KMS-11 (cell line): Measurements from ENCODE around the gene ZSCAN32.

Source experiments
- H2AFZ ChIP-seq: fragments of 200-600 bp; sonication (generic); 2 replicates; pipeline ENCODE4 v1.6.1; 2016; ENCODE audit warnings: antibody characterized with exemption, mixed run types, low read depth
- H3K27ac ChIP-seq: fragments of 200-600 bp; sonication (generic); 2 replicates; pipeline ENCODE4 v1.6.1; 2016; ENCODE audit warnings: mild to moderate bottlenecking, mixed run types
- H3K27me3 ChIP-seq: fragments of 200-600 bp; sonication (generic); 2 replicates; pipeline ENCODE4 v1.6.1; 2017; ENCODE audit warnings: mild to moderate bottlenecking, low read depth, mixed run types, moderate library complexity; ENCODE audit not compliant: insufficient read depth
- H3K36me3 ChIP-seq: fragments of 200-600 bp; sonication (generic); 2 replicates; pipeline ENCODE4 v1.6.1; 2017; ENCODE audit warnings: mild to moderate bottlenecking, mixed run types; ENCODE audit not compliant: insufficient read depth
- H3K4me1 ChIP-seq: fragments of 200-600 bp; sonication (generic); 2 replicates; pipeline ENCODE4 v1.6.1; 2016; ENCODE audit warnings: mild to moderate bottlenecking, low read depth, mixed run types; ENCODE audit not compliant: poor library complexity, severe bottlenecking
- H3K4me2 ChIP-seq: fragments of 200-600 bp; sonication (generic); 2 replicates; pipeline ENCODE4 v1.7.0; 2016; ENCODE audit warnings: mild to moderate bottlenecking, mixed run types
- H3K4me3 ChIP-seq: fragments of 200-600 bp; sonication (generic); IDR thresholded peaks from 2 replicates; pipeline ENCODE4 v1.6.1; 2017; ENCODE audit warnings: low read depth, low read length, mixed read lengths; ENCODE audit not compliant: insufficient read depth
- H3K79me2 ChIP-seq: fragments of 200-600 bp; sonication (generic); 2 replicates; pipeline ENCODE4 v1.6.1; 2016; ENCODE audit warnings: low read depth, mixed run types; ENCODE audit not compliant: insufficient read depth
- H3K9ac ChIP-seq: fragments of 200-600 bp; sonication (generic); 2 replicates; pipeline ENCODE4 v1.6.1; 2016; ENCODE audit warnings: mild to moderate bottlenecking, mixed run types
- H4K20me1 ChIP-seq: fragments of 200-600 bp; sonication (generic); 2 replicates; pipeline ENCODE4 v1.6.1; 2016; ENCODE audit warnings: mild to moderate bottlenecking, mixed run types; ENCODE audit not compliant: insufficient read depth
- CTCF ChIP-seq: fragments of 200-600 bp; sonication (generic); conservative IDR thresholded peaks from 2 replicates; pipeline ENCODE4 v1.6.1; 2017; ENCODE audit warnings: low read depth, mild to moderate bottlenecking, antibody characterized with exemption, low read length, moderate library complexity, mixed read lengths

Gene ZSCAN32

DNA sequence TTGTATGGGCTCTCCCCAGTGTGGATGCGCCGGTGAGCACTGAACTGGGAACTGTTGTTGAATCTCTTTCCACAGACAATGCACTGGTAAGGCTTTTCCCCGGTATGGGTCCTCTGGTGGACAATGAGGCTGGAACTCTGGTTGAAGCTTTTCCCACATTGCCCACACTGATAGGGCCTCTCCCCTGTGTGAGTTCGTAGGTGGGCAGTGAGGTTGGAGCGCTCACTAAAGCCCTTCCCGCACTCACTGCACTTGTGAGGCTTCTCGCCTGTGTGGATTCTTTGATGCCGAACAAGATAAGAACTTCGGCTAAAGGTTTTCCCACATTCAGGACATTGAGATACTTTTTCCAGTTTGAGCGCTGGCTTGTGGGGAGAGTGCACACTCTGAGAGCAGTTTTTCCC, 17.8 kb downstream of the ZSCAN32 start:
- Histone ChIP-seq H3K4me3 (no peak overlapping the region), H3K36me3 (peaks cover 23% of the 10 kb centered on the region; the same call in 1 of the 2 replicates), H3K27ac (no peak overlapping the region), H4K20me1 (no peaks in the 10 kb centered on the region), H3K27me3 (no peaks in the 10 kb centered on the region), H3K4me2 (no peak overlapping the region), H3K9ac (no peak overlapping the region), H2AFZ (no peak overlapping the region), H3K4me1 (no peaks in the 10 kb centered on the region), H3K79me2 (no peaks in the 10 kb centered on the region)
- TF ChIP-seq CTCF = no peak

DNA sequence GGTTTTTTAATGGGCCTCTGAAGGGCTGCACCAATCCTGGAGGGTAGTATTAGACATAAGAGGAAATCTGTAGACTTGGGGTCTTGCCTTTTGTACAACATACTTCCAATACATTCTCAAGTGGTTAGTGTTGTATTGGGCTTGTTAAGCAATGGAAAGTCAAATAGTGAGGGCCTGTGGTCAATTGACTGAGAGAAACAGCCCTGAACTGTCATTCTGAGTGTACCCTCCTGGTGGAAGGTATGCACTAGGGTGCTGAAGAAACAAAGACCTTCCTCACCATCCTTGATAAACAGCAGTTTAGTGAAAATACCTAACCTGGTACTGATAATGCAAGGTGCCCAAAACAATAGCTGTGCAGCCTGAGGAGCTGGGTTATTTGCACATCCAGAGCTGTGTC, 22.9 kb downstream of the ZSCAN32 start:
- Histone ChIP-seq H2AFZ (no peak overlapping the region), H3K9ac (no peak overlapping the region), H4K20me1 (no peaks in the 10 kb centered on the region), H3K4me2 (no peak overlapping the region), H3K4me3 (no peak overlapping the region), H3K27me3 (no peaks in the 10 kb centered on the region), H3K79me2 (no peaks in the 10 kb centered on the region), H3K27ac (no peak overlapping the region), H3K36me3 (peaks cover 5% of the 10 kb centered on the region; the same call in 1 of the 2 replicates), H3K4me1 (no peaks in the 10 kb centered on the region)
- no peak for TF ChIP-seq CTCF

GRCh38 chr16:3375680-3376079, 25.1 kb downstream of the ZSCAN32 start:
- no peak overlapping the region for H3K4me2 ChIP-seq
- no peaks in the 10 kb centered on the region for H3K79me2 ChIP-seq
- no peaks in the 10 kb centered on the region for H3K4me1 ChIP-seq
- H4K20me1 ChIP-seq = no peaks in the 10 kb centered on the region
- no peak overlapping the region for H3K4me3 ChIP-seq
- no peak overlapping the region for H3K27ac ChIP-seq
- H3K9ac ChIP-seq = no peak overlapping the region
- H3K27me3 ChIP-seq = no peaks in the 10 kb centered on the region
- H2AFZ ChIP-seq = no peak overlapping the region
- no peaks in the 10 kb centered on the region for H3K36me3 ChIP-seq
- TF ChIP-seq CTCF = no peak

DNA sequence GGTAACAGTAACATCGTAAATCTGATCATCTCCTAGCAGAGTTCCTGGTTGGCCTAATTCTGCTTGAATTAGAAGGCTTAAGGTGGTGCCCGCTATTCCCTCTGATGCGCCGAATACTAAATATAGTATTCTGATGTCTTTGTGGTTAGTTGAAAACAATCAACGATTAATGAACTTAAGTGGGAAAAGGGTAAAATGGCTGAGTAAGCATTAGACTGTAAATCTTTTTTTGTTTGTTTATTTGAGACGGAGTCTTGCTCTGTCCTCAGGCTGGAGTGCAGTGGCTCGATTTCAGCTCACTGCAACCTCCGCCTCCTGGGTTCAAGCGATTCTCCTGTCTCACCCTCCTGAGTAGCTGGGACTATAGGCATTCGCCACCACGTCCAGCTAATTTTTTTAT, 31.7 kb downstream of the ZSCAN32 start:
- Histone ChIP-seq H3K27ac (no peak overlapping the region), H3K27me3 (no peaks in the 10 kb centered on the region), H3K36me3 (no peaks in the 10 kb centered on the region), H3K9ac (no peak overlapping the region), H3K4me3 (no peak overlapping the region), H3K4me1 (no peaks in the 10 kb centered on the region), H4K20me1 (no peaks in the 10 kb centered on the region), H3K79me2 (no peaks in the 10 kb centered on the region), H2AFZ (no peak overlapping the region), H3K4me2 (no peak overlapping the region)
- TF ChIP-seq CTCF = no peak
